A204.1 (cell line): ENCODE results near the gene DENND5B.
"Not testable (repeated sequence)": the region's sequence is repeated elsewhere in the genome, so short reads cannot be mapped to it uniquely, and the experiment has no call there.

Experiments
- FAIRE-seq: peaks from 2 replicates; lab custom pipeline; 2012; peaks lifted over from hg19 to GRCh38; lab: Jason Lieb, UNC

The DENND5B gene

DNA sequence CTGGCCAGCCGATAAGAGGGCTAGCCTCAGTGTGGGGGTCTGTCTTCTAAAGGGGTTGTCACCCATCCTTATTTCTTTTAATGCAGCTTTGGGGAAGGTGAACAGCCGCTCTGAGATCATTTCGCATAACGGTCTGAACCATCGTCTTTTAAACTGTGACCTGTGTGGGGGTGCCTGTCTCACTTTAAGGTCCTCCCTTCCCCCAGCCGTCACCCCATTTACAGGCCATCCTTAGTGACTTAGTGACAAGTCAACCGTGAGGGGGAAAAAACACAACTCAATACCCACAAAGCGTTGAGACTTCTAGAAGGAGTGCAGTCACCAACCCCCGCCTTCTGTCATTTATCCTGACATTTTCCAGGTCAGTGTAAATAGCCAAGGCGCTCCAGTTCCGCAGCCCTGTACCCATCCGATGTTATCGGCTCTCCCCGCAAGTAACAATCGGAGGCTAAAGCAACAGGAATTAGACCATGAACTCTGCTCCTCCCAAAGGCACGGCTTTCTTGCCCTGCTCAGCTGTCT, 505 bp upstream of the DENND5B start:
- no peak for FAIRE-seq

GRCh38 chr12:31589904-31590641, 863 bp downstream of the DENND5B start:
- FAIRE-seq, result no peak

DNA sequence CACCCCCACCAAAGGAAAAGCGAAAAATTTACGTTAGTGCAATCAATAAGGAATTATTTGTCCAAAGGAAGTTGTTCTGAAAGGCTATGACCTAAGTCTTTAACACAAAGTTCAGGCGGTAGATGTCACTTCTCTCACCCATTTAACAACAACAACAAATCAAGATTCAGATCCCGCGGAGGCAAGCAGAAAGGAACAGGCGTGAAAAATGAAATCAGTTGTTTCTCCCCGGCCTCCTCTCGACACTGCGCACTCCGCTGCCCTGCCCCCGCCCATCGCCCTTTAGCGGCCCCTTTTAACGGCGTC, 1.4 kb downstream of the DENND5B start:
- no peak for FAIRE-seq

GRCh38 chr12:31588976-31589375, 2.0 kb downstream of the DENND5B start:
- FAIRE-seq, result no peak

DNA sequence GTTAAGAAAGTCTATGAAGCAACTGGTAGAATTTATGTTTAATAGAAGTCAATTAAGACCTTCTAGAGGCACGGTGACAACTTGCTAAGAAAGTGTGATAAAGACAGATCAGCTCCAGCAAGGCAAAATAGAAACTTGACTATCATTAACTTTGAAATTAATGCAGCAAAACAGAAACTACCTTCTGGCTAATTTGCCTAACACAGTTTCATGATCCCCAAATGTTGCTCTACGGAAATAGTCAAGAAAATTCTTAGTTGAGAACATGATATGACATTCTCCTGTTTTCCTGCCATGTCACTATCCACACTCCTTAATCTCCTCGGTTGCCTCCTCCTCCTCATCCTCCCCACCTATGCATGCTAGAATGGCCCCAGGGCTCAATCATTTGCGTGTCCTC, 4.2 kb downstream of the DENND5B start:
- FAIRE-seq, result no peak

- no peak for FAIRE-seq
Observed at GRCh38 chr12:31585895-31586294, 5.0 kb downstream of the DENND5B start.

GRCh38 chr12:31585271-31585670, 5.7 kb downstream of the DENND5B start:
- no peak for FAIRE-seq

GRCh38 chr12:31584782-31585181, 6.2 kb downstream of the DENND5B start:
- no peak for FAIRE-seq

DNA sequence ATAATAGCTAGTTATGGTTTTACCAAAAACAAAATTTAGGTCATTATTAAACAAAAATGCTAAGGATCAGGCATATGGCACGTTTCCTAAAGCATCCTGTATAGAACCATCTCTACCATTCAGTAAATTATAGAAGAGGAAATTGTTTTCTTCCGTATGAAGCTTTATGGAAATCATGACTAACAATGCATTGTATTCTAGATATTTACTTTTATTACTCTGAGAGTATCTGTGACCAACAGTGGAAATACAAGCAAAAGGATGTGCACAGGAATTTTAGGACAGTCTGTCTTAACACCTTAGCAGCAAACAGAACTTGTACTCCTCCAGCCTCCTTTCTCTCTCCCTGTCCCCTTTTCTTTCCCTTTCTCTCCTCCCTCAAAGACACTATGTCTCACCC, 7.1 kb downstream of the DENND5B start:
- FAIRE-seq, result no peak

GRCh38 chr12:31582155-31582554, 8.8 kb downstream of the DENND5B start:
- no peak for FAIRE-seq

DNA sequence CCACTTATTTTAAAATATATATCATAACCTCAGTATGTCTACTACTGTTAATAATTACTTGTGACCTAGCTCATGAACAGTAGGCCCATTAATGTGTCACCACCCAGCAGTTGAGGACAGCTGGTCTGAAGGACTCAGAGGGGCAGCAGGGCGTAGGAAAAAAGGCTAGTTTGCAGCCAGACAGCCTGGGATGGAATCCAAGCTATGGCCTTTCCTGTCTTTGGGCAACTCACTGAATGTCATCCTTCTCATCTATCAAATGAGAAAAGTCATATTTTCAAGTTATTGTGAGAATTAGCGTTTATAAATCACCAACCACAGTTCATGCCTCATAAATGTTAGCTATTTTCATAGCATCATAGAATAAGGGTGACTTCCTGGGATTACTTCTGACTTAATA, 12.3 kb downstream of the DENND5B start:
- FAIRE-seq, result no peak

DNA sequence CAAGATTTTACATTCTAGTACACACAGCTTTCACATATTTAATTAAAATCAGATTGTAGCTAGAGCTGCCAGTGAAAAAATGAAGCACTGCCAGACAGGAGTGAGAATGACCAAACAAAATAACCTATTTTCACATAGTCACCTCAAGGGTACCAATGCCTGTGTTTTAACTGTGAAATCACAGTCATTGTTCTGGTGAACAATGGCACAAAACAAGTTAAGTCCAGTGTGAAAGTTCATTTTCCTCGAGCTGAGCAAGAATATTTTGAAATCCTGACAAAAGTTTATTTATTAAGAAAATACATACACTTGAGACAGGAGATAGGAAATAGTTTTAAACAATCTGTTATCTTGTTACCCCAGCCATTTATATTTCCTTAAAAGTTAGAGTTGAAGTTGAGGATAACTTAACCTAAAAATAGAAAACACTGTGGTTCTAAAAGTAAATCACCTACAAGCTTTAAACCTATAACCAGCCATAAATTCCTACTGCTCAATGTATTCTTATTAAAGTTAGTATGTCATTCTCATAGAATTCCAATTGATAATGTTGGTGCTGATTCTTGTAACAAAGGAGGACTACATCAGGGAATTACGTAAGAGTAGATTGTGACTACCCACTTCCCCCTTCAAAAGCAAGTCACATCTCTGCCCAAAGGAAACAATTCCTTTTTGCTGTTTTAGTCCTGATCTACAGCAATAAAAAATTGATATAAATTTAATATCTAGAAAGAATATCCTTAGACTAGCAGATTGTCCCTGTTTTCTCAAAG, 15.9 kb downstream of the DENND5B start:
- FAIRE-seq, result no peak

DNA sequence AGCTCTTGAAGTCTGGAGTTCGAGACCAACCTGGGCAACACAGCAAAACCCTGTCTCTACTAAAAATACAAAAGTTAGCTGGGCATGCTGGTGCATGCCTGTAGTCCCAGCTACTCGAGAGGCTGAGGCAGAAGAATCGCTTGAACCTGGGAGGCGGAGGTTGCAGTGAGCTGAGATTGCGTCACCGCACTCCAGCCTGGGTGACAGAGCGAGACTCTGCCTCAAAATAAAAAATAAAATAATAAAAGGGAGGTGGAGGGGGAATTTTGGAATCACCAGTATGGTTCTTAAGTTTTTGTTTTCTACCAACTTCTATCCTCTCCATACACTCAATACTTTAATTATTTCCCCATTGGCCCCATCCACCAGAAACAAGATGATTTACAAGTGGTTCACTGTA, 16.6 kb downstream of the DENND5B start:
- FAIRE-seq, result not testable (repeated sequence)

DNA sequence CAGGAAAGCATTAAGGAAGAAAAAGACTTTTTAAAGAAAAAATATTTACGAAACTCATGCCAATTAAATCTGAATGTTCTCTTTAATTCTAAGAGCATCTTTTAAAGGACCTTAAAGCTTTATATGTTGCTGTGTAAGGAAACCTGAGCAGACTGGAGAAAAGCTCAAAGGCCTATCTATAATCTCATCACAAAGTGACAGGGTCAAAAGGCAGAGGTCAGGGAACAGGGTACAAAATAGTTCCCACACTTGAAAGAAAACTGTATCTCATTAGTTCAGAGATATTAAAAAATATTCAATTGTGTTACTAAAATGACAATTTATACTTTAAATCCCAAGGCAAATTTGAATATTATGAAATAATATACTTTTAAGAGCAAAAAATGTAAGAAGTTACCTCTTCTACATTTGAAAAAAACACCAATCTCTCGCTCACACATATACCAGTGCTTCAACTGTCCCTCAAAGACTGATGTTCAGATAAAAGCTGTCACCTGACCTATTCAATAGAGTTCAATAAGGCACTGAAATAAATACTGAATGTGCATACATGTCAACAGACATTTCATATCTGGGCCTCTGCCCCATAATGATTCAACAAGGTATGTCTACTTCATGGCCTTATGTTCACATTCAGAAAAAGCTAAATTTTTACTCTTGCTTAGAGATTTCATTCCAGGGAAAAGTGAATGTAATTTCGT, 17.9 kb downstream of the DENND5B start:
- no peak for FAIRE-seq

GRCh38 chr12:31570880-31571279, 20.1 kb downstream of the DENND5B start:
- no peak for FAIRE-seq

GRCh38 chr12:31569517-31569916, 21.4 kb downstream of the DENND5B start:
- not testable (repeated sequence) for FAIRE-seq

DNA sequence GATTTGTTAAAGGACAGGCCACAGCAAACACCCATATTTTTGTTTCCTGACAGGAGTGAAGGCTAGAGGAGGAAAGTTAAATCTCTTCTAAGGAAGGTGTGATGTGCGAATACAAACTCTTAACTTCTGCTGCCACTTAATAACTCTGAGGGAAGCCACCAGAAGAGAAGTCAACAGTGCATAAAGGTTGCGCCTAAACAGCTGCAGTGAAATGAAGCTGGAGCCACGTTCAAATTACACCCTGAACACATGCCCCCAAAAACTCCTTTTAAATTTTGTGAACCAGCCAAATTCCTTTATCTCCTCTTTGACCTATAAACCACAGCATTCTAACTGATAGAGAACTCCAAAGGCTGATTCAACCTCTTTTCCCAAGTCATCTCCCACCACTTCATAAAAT, 22.4 kb downstream of the DENND5B start:
- FAIRE-seq, result no peak

DNA sequence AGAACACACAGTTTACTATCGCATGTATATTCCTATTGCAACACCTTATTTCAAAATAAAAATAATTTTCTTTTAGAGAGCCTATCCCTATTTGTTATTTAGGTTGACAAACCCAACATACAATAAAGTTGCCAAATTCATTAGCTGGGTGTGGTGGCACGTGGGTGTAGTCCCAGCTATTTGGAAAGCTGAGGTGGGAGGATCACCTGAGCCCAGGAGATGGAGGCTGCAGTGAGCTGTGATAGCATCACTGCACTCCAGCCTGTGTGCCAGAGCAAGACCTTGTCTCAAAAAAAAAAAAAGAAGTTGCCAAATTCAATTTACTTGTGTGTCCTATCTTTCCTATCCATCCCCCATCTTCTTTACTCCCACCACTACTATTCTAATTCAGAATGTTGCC, 23.9 kb downstream of the DENND5B start:
- no peak for FAIRE-seq

DNA sequence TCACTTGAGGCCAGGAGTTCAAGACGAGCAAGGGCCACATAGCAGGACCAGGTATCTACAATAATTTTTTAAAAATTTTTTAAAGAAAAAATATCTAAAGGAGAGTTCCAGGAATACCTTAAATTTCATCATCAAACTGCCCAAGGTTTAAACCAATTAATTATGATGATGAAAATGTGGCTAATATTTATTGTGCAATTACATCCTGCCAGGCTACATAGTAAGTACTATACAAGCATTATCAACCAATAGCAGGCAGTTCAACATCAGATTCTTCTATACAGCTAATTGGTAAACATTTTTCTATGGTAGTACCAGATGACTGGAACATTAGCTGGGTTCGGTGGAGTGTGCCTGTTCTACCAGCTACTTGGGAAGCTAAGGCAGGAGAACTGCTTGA, 24.4 kb downstream of the DENND5B start:
- FAIRE-seq, result no peak

DNA sequence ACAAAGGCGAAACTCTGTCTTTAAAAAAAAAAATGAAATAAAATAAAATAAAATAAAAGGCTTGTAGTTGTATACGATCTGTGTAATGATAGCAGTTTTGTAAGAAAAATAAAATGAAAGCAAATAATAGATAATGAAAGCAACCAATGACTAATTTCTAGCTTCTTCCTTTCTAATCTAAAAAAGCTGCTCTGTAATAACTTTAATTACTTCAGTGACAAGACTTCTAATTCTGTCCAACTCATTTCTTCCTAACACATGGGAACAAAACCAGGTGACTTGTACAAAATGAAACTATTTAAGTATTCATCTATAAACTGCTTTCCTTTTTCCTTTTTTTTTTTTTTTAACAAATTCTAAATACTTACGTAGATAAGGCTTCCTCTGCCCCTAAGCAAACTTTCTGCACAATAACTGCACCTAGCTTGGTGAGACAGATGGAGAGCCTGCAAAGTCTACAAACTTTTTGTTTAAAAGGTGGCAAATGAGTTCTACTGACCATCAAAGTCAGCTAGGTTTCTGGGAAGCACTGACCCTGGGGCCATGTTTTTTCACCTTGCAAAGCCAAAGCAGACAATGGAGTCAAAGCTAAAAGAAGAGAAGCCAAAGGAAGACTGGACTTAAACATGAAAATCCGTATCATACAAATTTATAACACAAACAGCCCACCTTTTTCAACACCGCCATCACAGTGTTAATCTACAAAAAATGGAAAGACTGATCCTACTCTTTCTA, 28.2 kb downstream of the DENND5B start:
- FAIRE-seq, result no peak

DNA sequence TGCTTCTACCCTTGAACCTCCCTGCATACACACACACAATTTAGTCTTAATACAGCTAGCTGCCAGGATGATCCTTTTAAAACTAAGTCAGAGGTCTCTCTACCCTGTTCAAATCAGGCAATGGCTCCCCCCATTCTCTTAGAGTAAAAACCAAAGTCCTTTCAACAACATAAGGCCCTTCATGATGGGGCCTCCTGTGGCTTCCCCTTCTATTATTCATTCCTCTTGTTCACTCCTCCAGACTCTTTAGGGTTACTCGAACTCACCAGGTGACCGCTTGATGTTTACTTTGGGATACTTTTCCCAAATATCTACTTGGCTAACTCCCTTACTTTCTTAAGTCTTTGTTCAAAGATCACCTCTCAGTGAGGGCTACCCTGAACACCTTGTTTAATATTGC, 30.4 kb downstream of the DENND5B start:
- FAIRE-seq, result no peak

- FAIRE-seq, result no peak
Observed at GRCh38 chr12:31558521-31558920, 32.4 kb downstream of the DENND5B start.

- FAIRE-seq, result no peak
Observed at GRCh38 chr12:31557707-31558106, 33.2 kb downstream of the DENND5B start.
